Measurements from ENCODE around the gene PABPN1. TPM values are rescaled to one million over a fixed set of nuclear protein-coding genes. Genes with fewer than 3 reads are reported as not detected.

PABPN1 gene
- polyA plus RNA-seq, 1 donor: 199 TPM

DNA sequence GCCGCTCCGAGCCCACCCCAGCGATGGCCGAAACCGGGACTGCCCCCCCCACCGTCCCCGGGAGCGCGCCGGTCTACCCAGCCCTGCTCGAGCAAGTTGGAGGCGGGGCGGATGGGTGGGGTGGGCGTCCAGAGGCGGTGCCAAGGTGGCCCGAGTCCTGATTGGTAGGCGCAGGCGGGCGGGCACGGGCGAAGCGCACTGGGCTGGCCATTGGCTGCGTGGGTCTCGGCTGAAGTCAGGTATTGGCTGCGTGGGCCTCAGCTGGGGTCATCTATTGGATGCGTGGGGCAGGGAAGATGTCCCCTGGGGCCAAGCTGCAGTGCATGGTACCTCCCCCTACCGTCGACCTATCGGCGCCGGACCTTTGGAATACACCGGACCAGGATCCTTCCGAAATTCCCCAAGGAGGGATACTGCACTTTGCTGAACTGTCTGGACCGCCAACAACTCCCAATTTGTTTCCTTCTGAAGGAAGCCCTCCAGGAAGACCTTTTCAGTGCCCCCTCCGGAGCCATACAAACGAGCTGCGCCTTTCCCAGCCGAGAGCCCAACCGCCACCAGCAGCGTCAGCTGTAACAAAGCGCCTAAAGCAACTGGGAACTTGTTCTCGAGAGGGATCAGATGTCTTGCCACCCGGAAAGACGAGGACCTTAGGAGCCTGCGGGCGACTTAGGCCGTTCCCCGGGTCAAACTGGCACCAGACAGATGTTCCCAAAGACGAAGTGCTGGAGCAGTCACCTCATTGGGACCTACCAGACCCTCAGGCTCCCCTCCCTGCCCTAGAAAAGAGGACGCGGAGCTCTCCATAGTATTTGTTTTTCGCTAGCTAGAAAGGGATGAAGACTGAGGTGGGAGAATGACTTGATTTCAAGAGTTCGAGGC, 35.0 kb upstream of the PABPN1 start, which contains the start of gene HOMEZ:
HOMEZ (minus strand) TSS at position 113 of the 882 bp plus-strand sequence. CDS start 180 bp downstream, outside the sequence.
- H3K36me3 ChIP-seq (ENCODE audit: control insufficient read depth, insufficient read depth, low read length): no peaks in the 10 kb centered on the region
- H3K27me3 ChIP-seq (ENCODE audit: control insufficient read depth, insufficient read depth, low read length): no peaks in the 10 kb centered on the region
- peaks cover 8% of the 10 kb centered on the region for H3K4me1 ChIP-seq (ENCODE audit: control insufficient read depth, insufficient read depth, low read length)
- peak within 1 kb of the TSS; percentile 95 for H3K27ac ChIP-seq (ENCODE audit: low read length)
- 0% methylated on average over 1 of the region's 53 CpGs for WGBS (ENCODE audit: insufficient coverage, low lambda C conversion rate)
- peak; percentile 98 to 100 for DNase-seq
- H3K9me3 ChIP-seq (ENCODE audit: control insufficient read depth, low read depth, low read length): no peaks in the 10 kb centered on the region
- H3K4me3 ChIP-seq (ENCODE audit: low read length): peak within 1 kb of the TSS; percentile 68

DNA sequence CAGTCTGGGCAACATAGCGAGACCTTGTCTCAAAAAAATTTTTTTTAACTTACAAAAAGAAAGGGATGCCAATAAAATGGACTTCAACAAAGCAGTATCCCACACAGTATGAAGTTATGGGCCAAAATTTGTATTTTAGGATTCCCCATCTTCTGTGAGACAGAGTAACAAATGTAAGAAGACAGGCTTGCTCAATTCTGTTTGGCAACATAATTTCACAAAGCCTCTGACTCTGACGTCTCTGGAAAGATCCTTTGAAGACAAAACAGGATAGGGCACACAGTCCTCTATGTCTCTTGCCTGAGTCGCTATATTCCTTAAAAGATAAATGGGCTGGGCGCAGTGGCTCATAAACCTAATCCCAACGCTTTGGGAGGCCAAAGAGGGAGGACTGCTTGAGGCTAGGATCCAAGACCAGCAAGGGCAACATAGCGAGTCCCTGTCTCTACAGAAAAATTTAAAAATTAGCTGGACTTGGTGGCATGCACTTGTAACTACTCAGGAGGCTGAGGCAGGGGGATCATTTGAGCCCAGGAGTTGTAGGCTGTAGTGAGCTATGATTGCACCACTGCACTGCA, 34.3 kb upstream of the PABPN1 start:
- Histone ChIP-seq H3K27me3 (ENCODE audit: control insufficient read depth, insufficient read depth, low read length) (no peaks in the 10 kb centered on the region), H3K4me3 (ENCODE audit: low read length) (peak overlapping the region; percentile 68), H3K36me3 (ENCODE audit: control insufficient read depth, insufficient read depth, low read length) (no peaks in the 10 kb centered on the region), H3K27ac (ENCODE audit: low read length) (peak overlapping the region; percentile 95), H3K9me3 (ENCODE audit: control insufficient read depth, low read depth, low read length) (no peaks in the 10 kb centered on the region), H3K4me1 (ENCODE audit: control insufficient read depth, insufficient read depth, low read length) (peaks cover 8% of the 10 kb centered on the region)
- DNase-seq: no peak
- WGBS (ENCODE audit: insufficient coverage, low lambda C conversion rate): 0% methylated on average over 1 of the region's 6 CpGs

DNA sequence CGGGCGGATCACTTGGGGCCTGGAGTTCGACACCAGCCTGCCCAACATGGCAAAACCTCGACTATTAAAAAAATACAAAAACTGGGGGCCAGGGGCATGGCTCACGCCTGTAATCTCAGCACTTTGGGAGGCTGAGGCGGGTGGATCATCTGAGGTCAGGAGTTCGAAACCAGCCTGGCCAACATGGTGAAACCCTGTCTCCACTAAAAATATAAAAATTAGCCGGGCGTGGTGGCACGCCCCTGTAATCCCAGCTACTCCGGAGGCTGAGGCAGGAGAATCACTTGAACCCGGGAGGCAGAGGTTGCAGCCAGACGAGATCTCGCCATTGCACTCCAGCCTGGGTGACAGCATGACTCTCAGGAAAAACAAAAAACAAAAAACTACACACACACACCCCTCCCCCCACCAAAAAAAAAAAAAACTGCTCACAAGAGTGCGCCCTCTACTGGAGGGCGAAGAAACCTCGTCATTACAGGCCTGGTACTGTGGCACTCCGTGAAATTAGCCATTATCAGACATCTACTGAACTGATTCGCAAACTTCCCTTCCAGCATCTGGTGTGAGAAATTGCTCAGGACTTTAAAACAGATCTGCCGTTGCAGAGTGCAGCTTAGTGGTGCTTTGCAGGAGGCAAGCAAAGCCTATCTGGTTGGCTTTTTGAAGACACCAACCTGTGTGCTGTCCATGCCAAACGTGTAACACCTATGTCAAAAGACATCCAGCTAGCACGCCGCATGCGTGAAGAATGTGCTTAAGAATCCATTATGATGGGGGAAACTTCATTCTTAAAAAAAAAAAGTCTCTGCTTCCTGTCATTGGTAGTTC, 26.3 kb upstream of the PABPN1 start:
- WGBS (ENCODE audit: insufficient coverage, low lambda C conversion rate): no CpG with 5 or more reads among the region's 24 CpGs
- H3K4me3 ChIP-seq (ENCODE audit: low read length): no peak overlapping the region
- H3K27ac ChIP-seq (ENCODE audit: low read length): no peak overlapping the region

DNA sequence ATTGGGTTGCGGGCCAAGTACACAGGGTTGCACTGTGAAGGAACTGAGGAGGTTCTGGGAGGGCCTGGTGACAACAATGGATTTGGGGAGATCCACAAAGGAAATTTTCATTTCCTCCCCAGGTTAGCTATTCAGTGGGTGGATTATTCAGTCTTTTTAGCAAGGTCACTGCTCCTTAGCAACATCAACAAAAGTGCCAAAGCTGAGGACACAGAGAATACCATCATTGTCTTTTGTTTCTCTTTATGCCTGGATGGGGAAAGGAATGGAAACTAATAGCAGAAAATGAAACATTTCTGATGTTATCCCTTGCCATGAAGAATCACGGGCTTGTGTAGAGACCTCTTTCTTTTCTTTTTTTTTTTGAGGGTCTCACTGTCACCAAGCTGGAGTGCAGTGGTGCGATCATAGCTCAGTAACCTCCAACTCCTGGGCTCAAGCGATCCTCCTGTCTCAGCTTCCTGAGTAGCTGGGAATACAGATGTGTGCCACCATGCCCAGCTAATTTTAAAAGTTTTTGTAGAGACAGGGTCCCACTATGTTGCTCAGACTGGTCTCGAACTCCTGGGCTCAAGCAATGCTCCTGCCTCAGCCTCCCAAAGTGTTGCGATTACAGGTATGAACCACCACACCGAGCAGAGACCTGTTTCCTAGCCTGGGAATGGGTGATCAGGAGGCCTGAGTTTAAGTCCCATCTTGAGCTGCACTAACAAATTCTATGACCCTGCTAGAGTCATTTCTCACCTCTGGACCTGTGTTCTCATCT, 25.1 kb upstream of the PABPN1 start:
- DNase-seq: no peak
- Histone ChIP-seq H3K36me3 (ENCODE audit: control insufficient read depth, insufficient read depth, low read length) (peaks cover 16% of the 10 kb centered on the region), H3K27me3 (ENCODE audit: control insufficient read depth, insufficient read depth, low read length) (peaks cover 8% of the 10 kb centered on the region), H3K9me3 (ENCODE audit: control insufficient read depth, low read depth, low read length) (no peaks in the 10 kb centered on the region), H3K4me1 (ENCODE audit: control insufficient read depth, insufficient read depth, low read length) (peaks cover 13% of the 10 kb centered on the region), H3K4me3 (ENCODE audit: low read length) (no peak overlapping the region), H3K27ac (ENCODE audit: low read length) (no peak overlapping the region)
- no CpG with 5 or more reads among the region's 7 CpGs for WGBS (ENCODE audit: insufficient coverage, low lambda C conversion rate)

More for the DNA sequence above, 26.3 kb upstream of the PABPN1 start:
- Histone ChIP-seq H3K4me1 (ENCODE audit: control insufficient read depth, insufficient read depth, low read length) (peaks cover 7% of the 10 kb centered on the region), H3K27me3 (ENCODE audit: control insufficient read depth, insufficient read depth, low read length) (peaks cover 8% of the 10 kb centered on the region), H3K9me3 (ENCODE audit: control insufficient read depth, low read depth, low read length) (no peaks in the 10 kb centered on the region), H3K36me3 (ENCODE audit: control insufficient read depth, insufficient read depth, low read length) (peaks cover 16% of the 10 kb centered on the region)
- DNase-seq: peak in 1 of 2 donors; percentile 33

DNA sequence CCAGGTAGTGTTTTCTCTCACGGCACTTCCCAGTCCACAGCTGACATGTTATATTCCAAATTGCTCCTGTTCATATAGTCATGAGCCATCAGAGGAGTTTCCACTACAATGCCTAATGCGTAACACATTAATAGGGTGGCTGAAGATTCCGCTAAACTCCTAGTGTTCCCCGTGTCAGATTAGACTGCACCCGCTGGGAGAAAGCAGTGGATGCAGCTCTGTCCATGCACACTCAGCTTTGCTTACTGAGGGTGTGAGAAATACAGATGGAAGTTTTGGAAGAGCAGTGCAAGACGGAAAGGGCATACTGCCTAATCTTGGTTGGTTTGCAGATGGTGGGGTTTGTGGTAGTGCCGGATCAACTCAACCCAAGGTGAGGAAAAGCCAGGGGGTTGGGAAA, 24.2 kb upstream of the PABPN1 start:
- DNase-seq: no peak
- Histone ChIP-seq H3K4me1 (ENCODE audit: control insufficient read depth, insufficient read depth, low read length) (peaks cover 13% of the 10 kb centered on the region), H3K27ac (ENCODE audit: low read length) (no peak overlapping the region), H3K27me3 (ENCODE audit: control insufficient read depth, insufficient read depth, low read length) (peaks cover 8% of the 10 kb centered on the region), H3K9me3 (ENCODE audit: control insufficient read depth, low read depth, low read length) (no peaks in the 10 kb centered on the region), H3K36me3 (ENCODE audit: control insufficient read depth, insufficient read depth, low read length) (peaks cover 16% of the 10 kb centered on the region), H3K4me3 (ENCODE audit: low read length) (no peak overlapping the region)
- no CpG with 5 or more reads among the region's 7 CpGs for WGBS (ENCODE audit: insufficient coverage, low lambda C conversion rate)

DNA sequence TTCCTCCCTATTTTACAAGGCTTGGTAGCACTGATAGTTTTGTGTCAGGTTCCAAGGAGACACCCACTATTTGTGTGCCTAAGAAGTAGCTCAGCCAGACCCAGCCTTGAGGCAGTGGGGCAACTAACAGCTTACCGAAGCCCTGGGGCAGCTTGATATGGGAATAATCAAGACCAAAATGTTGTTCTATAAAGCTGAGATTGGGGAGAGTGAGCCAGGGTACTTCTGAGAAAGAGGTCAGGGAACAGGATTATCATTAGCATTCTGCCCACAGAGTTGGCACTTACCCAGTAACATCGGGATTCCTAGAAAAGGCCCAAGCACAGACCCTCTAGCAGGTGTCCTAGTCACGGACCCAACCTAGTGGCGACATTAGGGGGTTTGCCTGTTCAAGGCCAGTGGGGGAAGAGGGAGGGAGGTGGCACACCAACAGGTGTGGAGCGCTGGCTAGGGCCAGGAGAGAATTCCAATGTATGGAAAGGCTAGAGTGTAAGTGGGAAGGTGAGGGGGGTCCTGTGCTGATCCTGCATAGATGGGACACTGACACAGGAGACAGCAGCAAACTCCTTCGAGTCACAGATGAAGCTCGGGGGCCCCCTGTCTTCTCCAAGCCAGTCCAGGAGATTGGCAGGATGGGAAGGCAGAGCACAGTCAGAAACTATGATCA, 23.5 kb upstream of the PABPN1 start:
- Histone ChIP-seq H3K36me3 (ENCODE audit: control insufficient read depth, insufficient read depth, low read length) (peaks cover 16% of the 10 kb centered on the region), H3K27ac (ENCODE audit: low read length) (no peak overlapping the region), H3K9me3 (ENCODE audit: control insufficient read depth, low read depth, low read length) (no peaks in the 10 kb centered on the region), H3K4me1 (ENCODE audit: control insufficient read depth, insufficient read depth, low read length) (peaks cover 13% of the 10 kb centered on the region), H3K4me3 (ENCODE audit: low read length) (no peak overlapping the region), H3K27me3 (ENCODE audit: control insufficient read depth, insufficient read depth, low read length) (peaks cover 8% of the 10 kb centered on the region)
- DNase-seq: no peak
- WGBS (ENCODE audit: insufficient coverage, low lambda C conversion rate): 93% methylated on average over 2 of the region's 7 CpGs

DNA sequence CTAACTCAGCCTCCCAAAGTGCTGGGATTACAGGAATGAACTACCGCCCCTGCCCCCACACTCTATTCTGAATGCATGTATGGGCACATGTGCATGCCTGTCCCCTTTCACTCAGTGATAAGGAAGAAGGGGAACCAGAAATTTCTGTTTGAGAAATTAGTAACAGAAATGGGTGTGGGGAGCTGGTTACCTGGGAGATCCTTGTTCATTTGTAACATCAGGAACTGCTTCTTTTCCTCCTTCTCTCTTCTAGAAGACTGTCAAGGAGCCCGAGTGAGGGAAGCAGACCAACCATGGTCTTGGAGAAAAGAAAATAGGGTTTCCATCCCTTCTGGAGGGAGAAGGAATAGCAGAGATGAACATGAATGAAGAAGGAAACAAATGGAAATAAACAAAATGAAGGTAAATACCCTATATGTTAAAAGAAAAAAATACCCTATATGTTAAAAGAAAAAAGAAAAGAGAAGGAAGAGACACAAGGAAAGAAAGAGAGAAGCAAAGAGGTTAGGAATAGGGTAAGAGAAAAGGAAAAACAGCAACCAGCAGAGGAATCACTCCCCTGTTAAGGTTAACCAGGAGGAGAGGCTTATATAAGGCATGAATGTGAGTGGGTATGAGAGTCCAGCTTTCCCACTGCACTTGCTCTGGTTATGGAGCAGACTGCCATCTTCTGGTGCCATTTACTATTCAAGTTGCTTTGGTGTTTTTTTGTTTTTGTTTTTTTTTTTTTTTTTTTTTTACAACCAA, 21.9 kb upstream of the PABPN1 start:
- no CpG with 5 or more reads among the region's 2 CpGs for WGBS (ENCODE audit: insufficient coverage, low lambda C conversion rate)
- H3K9me3 ChIP-seq (ENCODE audit: control insufficient read depth, low read depth, low read length): no peaks in the 10 kb centered on the region
- H3K27me3 ChIP-seq (ENCODE audit: control insufficient read depth, insufficient read depth, low read length): peaks cover under 1% of the 10 kb centered on the region
- DNase-seq: peak; percentile 54 to 59
- no peak overlapping the region for H3K4me3 ChIP-seq (ENCODE audit: low read length)
- peaks cover 13% of the 10 kb centered on the region for H3K4me1 ChIP-seq (ENCODE audit: control insufficient read depth, insufficient read depth, low read length)
- peak overlapping the region; percentile 8 for H3K27ac ChIP-seq (ENCODE audit: low read length)
- peaks cover 16% of the 10 kb centered on the region for H3K36me3 ChIP-seq (ENCODE audit: control insufficient read depth, insufficient read depth, low read length)

DNA sequence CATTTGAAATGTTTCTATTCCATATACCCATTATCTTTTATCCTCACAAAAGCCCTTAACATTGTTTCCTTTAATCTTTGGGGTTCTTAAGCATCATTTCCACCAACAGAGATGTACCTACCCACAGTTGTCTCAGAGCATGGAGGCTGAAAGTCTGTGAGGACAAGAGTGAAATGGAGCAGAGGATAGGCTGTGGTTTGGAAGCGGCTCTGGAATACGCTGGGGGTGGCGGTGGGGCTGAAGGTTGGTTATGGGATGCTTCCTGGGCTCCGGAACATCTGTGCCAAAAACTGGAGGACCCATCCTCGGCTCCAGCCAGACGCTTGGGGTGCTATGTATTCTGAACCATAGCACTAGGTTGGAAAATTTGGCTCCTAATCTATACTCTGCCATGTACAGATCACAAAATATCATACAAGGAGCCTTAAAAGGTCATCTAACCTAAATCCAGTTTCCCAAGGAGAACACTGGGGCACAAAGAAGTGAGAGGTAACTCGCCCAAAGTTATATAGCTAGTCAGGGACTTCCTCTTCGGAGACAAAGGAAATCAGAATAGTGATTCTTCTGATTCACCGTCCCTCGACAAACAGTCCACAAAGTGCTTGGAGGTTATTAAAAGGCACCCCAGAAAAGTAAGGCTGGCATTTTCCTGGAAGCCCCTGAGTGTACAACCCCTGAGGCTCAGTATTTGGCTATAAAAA, 21.1 kb upstream of the PABPN1 start:
- Histone ChIP-seq H3K27ac (ENCODE audit: low read length) (peak overlapping the region; percentile 99), H3K36me3 (ENCODE audit: control insufficient read depth, insufficient read depth, low read length) (peaks cover 16% of the 10 kb centered on the region), H3K4me1 (ENCODE audit: control insufficient read depth, insufficient read depth, low read length) (peaks cover 11% of the 10 kb centered on the region), H3K4me3 (ENCODE audit: low read length) (peak overlapping the region; percentile 70), H3K27me3 (ENCODE audit: control insufficient read depth, insufficient read depth, low read length) (no peaks in the 10 kb centered on the region), H3K9me3 (ENCODE audit: control insufficient read depth, low read depth, low read length) (no peaks in the 10 kb centered on the region)
- WGBS (ENCODE audit: insufficient coverage, low lambda C conversion rate): no CpG with 5 or more reads among the region's 10 CpGs
- DNase-seq: no peak

Measured in large intestine (tissue), 3 donors.